KMS-11 (cell line): Measurements from ENCODE around the gene GZMM.
A peak's percentile ranks its signal among the peaks of the same experiment; 100 is the strongest.

ENCODE experiments used
- H2AFZ ChIP-seq: fragments of 200-600 bp; sonication (generic); 2 replicates; pipeline ENCODE4 v1.6.1; 2016; ENCODE audit warnings: antibody characterized with exemption, mixed run types, low read depth
- H3K27ac ChIP-seq: fragments of 200-600 bp; sonication (generic); 2 replicates; pipeline ENCODE4 v1.6.1; 2016; ENCODE audit warnings: mild to moderate bottlenecking, mixed run types
- H3K27me3 ChIP-seq: fragments of 200-600 bp; sonication (generic); 2 replicates; pipeline ENCODE4 v1.6.1; 2017; ENCODE audit warnings: mild to moderate bottlenecking, low read depth, mixed run types, moderate library complexity; ENCODE audit not compliant: insufficient read depth
- H3K36me3 ChIP-seq: fragments of 200-600 bp; sonication (generic); 2 replicates; pipeline ENCODE4 v1.6.1; 2017; ENCODE audit warnings: mild to moderate bottlenecking, mixed run types; ENCODE audit not compliant: insufficient read depth
- H3K4me1 ChIP-seq: fragments of 200-600 bp; sonication (generic); 2 replicates; pipeline ENCODE4 v1.6.1; 2016; ENCODE audit warnings: mild to moderate bottlenecking, low read depth, mixed run types; ENCODE audit not compliant: poor library complexity, severe bottlenecking
- H3K4me2 ChIP-seq: fragments of 200-600 bp; sonication (generic); 2 replicates; pipeline ENCODE4 v1.7.0; 2016; ENCODE audit warnings: mild to moderate bottlenecking, mixed run types
- H3K4me3 ChIP-seq: fragments of 200-600 bp; sonication (generic); IDR thresholded peaks from 2 replicates; pipeline ENCODE4 v1.6.1; 2017; ENCODE audit warnings: low read depth, low read length, mixed read lengths; ENCODE audit not compliant: insufficient read depth
- H3K79me2 ChIP-seq: fragments of 200-600 bp; sonication (generic); 2 replicates; pipeline ENCODE4 v1.6.1; 2016; ENCODE audit warnings: low read depth, mixed run types; ENCODE audit not compliant: insufficient read depth
- H3K9ac ChIP-seq: fragments of 200-600 bp; sonication (generic); 2 replicates; pipeline ENCODE4 v1.6.1; 2016; ENCODE audit warnings: mild to moderate bottlenecking, mixed run types
- H4K20me1 ChIP-seq: fragments of 200-600 bp; sonication (generic); 2 replicates; pipeline ENCODE4 v1.6.1; 2016; ENCODE audit warnings: mild to moderate bottlenecking, mixed run types; ENCODE audit not compliant: insufficient read depth
- CTCF ChIP-seq: fragments of 200-600 bp; sonication (generic); conservative IDR thresholded peaks from 2 replicates; pipeline ENCODE4 v1.6.1; 2017; ENCODE audit warnings: low read depth, mild to moderate bottlenecking, antibody characterized with exemption, low read length, moderate library complexity, mixed read lengths

The GZMM gene

GRCh38 chr19:506404-507285 lies 37.2 kb upstream of the GZMM start:
- peaks cover 12% of the 10 kb centered on the region; the same call in 1 of the 2 replicates for H3K79me2 ChIP-seq
- peak overlapping the region; percentile 96 for H3K9ac ChIP-seq
- H3K36me3 ChIP-seq: no peaks in the 10 kb centered on the region
- peak overlapping the region; percentile 96 for H3K4me2 ChIP-seq
- peaks cover 12% of the 10 kb centered on the region; the same call in 1 of the 2 replicates for H3K27me3 ChIP-seq
- no peaks in the 10 kb centered on the region for H4K20me1 ChIP-seq
- H2AFZ ChIP-seq: peak overlapping the region; percentile 96
- peak; percentile 77 for TF ChIP-seq CTCF
- H3K27ac ChIP-seq: peak overlapping the region; percentile 98
- H3K4me1 ChIP-seq: peaks cover 33% of the 10 kb centered on the region
- peak overlapping the region; percentile 8 for H3K4me3 ChIP-seq

GRCh38 chr19:507286-508203 lies 36.3 kb upstream of the GZMM start, which contains the start of gene TPGS1:
TSS of gene TPGS1 (plus strand) at chr19:507497. CDS start at chr19:507507, 10 bp downstream.
- peak within 1 kb of the TSS; percentile 96 for H3K4me2 ChIP-seq
- no peak for TF ChIP-seq CTCF
- H4K20me1 ChIP-seq: no peaks in the 10 kb centered on the region
- peaks cover 12% of the 10 kb centered on the region; the same call in 1 of the 2 replicates for H3K79me2 ChIP-seq
- peak within 1 kb of the TSS; percentile 8 for H3K4me3 ChIP-seq
- H2AFZ ChIP-seq: peak within 1 kb of the TSS; percentile 96
- peaks cover 6% of the 10 kb centered on the region; the same call in 1 of the 2 replicates for H3K27me3 ChIP-seq
- H3K9ac ChIP-seq: peak within 1 kb of the TSS; percentile 96
- peak within 1 kb of the TSS; percentile 98 for H3K27ac ChIP-seq
- H3K4me1 ChIP-seq: peaks cover 40% of the 10 kb centered on the region
- no peaks in the 10 kb centered on the region for H3K36me3 ChIP-seq

GRCh38 chr19:508204-509150 lies 35.4 kb upstream of the GZMM start:
- no peaks in the 10 kb centered on the region for H4K20me1 ChIP-seq
- H3K4me1 ChIP-seq: peaks cover 40% of the 10 kb centered on the region
- no peak for TF ChIP-seq CTCF
- H3K27me3 ChIP-seq: no peaks in the 10 kb centered on the region
- H3K4me2 ChIP-seq: peak overlapping the region; percentile 96
- H3K79me2 ChIP-seq: peaks cover 12% of the 10 kb centered on the region; the same call in 1 of the 2 replicates
- H3K27ac ChIP-seq: no peak overlapping the region
- no peak overlapping the region for H3K4me3 ChIP-seq
- H3K36me3 ChIP-seq: no peaks in the 10 kb centered on the region
- peak overlapping the region; percentile 96; the same call in 1 of the 2 replicates for H3K9ac ChIP-seq
- H2AFZ ChIP-seq: peak overlapping the region; percentile 96; the same call in 1 of the 2 replicates
